OCI-LY7 (cell line): ENCODE measurements around the gene ENO4.

Experiments
- CTCF ChIP-seq: fragments of 200-600 bp; sonication (generic); conservative IDR thresholded peaks from 2 replicates; pipeline ENCODE4 v1.5.1; 2014; ENCODE audit warnings: mild to moderate bottlenecking, antibody characterized with exemption, low read length, moderate library complexity, mixed read lengths
- EZH2phosphoT487 ChIP-seq: fragments of 200-600 bp; sonication (generic); IDR thresholded peaks from 2 replicates; pipeline ENCODE4 v1.6.1; 2018; ENCODE audit warnings: low read depth, borderline replicate concordance, mild to moderate bottlenecking, mixed run types, antibody characterized with exemption, low read length, moderate library complexity, mixed read lengths

GRCh38 chr10:116918583-116918982 is 69.3 kb downstream of the ENO4 start:
- TF ChIP-seq CTCF (no peak), EZH2phosphoT487 (no peak)
